Spleen (tissue), 7 donors: ENCODE data around the gene GIN1.

Experiments
- CTCF ChIP-seq, 11 experiments: fragments of 200-600 bp in 7 of 11; fragments of 450-650 bp in 4 of 11; sonication (generic) in 4 of 11; IDR thresholded peaks in 8 of 11; conservative IDR thresholded peaks in 3 of 11; 1 replicate in 7 of 11; 2 replicates in 4 of 11; pipeline versions ENCODE4 v1.4.0 to v1.8.0; 2016 to 2021; ENCODE audit warnings: antibody characterized with exemption in 11 of 11, inconsistent platforms in 4 of 11, mild to moderate bottlenecking in 1 of 11
- POLR2A ChIP-seq, 3 donors: fragments of 450-650 bp; IDR thresholded peaks; one replicate each; pipeline ENCODE4 v1.5.1; 2017; ENCODE audit warnings: antibody characterized with exemption in 3 of 3, mild to moderate bottlenecking in 1 of 3
- POLR2AphosphoS5 ChIP-seq, 3 donors: sonication (generic); formaldehyde crosslinking; IDR thresholded peaks; one replicate each; pipeline ENCODE4 v1.5.1; 2017; ENCODE audit warnings: antibody characterized with exemption in 3 of 3
- donor health status: DM: no; HTN: no; CAD: no; lungs with moderate emphysema.
- donor health status: DM: no; HTN: no; CAD: no.
- donor health status: DM: no; HTN: no; CAD: no.

- no peak for TF ChIP-seq CTCF (IDR thresholded peaks at IDR 0.05 in 8 of 11, conservative IDR thresholded peaks at IDR 0.05 in 3 of 11)
- no peak for TF ChIP-seq POLR2A (IDR thresholded peaks at IDR 0.05)
- TF ChIP-seq POLR2AphosphoS5 (IDR thresholded peaks at IDR 0.05) = no peak
Measured at GRCh38 chr5:103114440-103114839, 5.5 kb downstream of the GIN1 start.
